WI38 (cell line): Measurements from ENCODE around the gene CXCL14.

ENCODE experiments used
- H3K4me3 ChIP-seq: 2 replicates; pipeline ENCODE4 v1.5.1; 2011; ENCODE audit warnings: low read depth, mild to moderate bottlenecking, control low read depth, low read length
- TF ChIP-seq, protein P1 (sequence below): IDR thresholded peaks from 2 replicates; pipeline ENCODE4 v1.5.1; 2012; ENCODE audit warnings: low read depth, mild to moderate bottlenecking, control low read depth, low read length

The CXCL14 gene

DNA sequence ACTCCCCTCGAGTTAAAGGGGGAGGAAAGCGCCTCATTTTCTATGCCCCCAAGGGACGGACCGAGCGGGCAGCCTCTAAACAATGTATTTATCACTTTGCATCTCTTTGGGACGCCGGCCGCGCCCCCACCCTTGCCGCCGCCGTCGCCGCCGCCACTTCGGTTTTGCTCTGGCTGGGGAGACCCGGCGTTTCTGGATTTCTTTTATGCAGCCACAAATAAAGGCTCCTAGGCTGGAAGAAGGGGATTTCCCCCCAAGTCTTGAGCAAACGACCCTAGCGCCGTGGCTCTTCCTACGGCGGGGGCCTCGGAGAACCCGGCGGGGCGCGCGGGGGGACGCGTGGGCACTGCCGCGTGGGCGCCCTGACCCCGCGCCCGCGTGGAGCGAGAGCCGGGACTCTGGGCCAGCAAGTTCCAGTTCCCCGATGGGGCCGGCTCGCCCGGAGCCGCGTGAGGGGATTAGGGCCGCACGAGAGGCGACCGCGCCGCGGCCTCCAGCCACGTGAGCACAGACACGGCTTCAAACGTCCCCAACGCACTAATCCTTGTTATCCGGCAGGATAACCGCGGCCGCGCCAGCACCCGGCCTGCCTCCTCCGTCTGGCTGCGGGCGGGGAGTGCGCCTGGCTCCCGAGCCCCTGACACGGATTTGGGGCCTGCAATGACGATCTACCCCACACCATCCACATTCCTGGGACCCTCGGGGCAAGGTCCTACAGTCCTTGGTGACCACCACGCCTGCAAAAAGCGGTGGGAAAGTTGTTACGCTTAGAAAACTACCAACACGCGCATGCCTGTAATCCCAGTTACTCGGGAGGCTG, 35.1 kb downstream of the CXCL14 start:
- H3K4me3 ChIP-seq = no peak overlapping the region
- TF ChIP-seq, protein P1, sequence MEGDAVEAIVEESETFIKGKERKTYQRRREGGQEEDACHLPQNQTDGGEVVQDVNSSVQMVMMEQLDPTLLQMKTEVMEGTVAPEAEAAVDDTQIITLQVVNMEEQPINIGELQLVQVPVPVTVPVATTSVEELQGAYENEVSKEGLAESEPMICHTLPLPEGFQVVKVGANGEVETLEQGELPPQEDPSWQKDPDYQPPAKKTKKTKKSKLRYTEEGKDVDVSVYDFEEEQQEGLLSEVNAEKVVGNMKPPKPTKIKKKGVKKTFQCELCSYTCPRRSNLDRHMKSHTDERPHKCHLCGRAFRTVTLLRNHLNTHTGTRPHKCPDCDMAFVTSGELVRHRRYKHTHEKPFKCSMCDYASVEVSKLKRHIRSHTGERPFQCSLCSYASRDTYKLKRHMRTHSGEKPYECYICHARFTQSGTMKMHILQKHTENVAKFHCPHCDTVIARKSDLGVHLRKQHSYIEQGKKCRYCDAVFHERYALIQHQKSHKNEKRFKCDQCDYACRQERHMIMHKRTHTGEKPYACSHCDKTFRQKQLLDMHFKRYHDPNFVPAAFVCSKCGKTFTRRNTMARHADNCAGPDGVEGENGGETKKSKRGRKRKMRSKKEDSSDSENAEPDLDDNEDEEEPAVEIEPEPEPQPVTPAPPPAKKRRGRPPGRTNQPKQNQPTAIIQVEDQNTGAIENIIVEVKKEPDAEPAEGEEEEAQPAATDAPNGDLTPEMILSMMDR = no peak

DNA sequence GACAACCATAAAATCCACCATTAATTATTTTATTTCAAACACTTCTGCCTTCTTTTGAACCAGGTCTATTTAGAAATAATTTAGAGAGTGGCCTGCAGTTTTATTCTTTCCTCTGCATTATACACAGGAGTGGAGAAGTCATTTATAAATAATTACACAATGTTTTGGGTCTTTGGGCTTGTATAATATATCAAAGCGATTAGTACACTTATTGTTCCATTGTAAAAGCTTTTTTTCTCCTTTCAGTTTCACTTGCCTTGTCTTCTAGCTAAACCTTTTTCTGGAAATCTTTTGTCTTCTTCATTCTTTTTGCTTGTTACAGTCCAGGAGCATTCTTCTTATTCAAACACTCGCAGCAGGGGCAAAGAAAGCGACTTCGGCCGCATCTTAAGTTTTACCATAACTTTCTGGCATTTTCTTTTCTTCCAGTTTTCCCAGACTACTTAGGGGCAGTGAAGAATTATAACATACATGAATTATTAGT, 35.7 kb downstream of the CXCL14 start:
- TF ChIP-seq, protein P1 = no peak
- no peak overlapping the region for H3K4me3 ChIP-seq

DNA sequence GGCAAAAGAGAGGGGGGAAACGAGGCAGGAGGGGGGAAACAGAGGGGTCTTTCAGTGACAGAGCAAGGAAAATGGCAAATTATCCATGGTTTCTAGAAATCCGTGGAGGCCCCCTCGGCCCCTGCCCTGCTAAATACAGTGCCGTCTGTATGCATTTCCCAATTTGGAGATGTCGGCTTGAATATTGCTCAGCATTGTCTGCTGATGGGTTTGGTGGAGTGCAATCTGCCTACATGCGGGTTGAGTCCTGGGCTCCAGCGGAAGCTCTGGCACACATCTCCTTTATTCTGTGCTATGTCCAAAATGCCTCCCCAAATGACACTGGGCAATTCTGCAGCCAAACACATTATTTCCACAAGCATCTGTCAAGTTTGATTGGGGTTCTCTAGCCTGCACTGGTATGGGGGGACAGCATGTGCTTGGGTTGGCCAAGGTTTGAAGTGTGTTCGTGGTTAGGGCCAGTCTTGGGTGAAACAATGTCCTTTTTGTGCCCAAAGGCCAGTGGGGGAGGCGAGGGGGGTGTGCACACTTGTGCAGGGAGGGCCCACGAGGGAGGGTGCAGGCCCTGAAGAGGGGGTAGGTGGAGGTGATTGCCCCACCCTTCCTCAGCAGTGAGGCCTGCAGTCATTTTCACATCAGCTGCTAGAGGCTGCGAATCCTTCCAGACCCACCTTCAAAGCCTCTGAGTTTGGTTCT, 36.8 kb downstream of the CXCL14 start:
- H3K4me3 ChIP-seq = no peak overlapping the region
- TF ChIP-seq, protein P1 = no peak

DNA sequence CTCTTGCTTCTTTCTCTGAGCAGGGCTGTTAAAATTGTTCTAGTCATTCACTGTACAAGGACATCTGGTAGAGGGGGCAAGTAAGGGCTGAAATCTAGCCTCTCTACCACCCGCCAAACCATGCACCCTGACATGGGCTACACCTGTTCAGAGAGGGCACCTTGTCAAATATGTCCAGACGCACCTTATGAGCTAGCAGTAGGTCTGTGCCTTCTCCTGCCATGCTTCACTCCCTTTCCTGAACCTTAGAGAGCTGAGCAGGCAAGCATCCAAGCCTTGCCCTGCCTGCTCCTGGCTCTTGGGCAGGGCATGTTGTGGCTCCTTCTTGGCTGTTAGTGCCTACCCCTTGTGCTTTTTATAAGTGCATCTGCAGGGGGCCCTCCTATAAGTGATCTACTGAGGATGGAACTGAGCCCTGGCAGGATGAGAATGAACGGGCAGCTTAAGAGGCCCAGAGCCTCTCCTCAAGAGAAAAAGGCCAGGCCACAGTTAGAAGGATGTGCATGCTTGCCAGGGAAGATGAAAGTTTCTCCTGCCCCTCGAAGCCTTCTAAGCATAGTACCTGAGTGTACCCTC, 39.3 kb downstream of the CXCL14 start:
- no peak overlapping the region for H3K4me3 ChIP-seq
- TF ChIP-seq, protein P1 = no peak

DNA sequence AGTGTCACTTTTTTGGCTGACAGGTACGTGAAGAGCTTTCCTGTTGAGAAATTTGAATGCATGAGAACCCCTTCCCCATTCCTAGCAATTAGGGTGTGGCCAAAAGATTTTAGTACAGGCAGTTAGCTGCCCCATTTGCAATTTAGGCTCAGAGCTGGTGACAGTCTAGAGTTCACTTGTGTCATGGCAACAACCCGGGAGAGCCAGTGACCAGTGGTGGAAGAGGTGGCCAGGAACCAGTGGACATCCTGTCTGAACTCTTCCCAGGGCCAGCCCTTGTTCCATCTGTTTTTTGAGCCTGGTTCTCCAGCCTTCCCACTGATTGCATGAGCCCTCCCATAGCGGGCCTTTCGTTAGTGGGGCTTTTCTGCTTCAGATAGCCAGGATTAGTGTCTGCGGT, 40.5 kb downstream of the CXCL14 start:
- H3K4me3 ChIP-seq = no peak overlapping the region
- TF ChIP-seq, protein P1 = no peak

DNA sequence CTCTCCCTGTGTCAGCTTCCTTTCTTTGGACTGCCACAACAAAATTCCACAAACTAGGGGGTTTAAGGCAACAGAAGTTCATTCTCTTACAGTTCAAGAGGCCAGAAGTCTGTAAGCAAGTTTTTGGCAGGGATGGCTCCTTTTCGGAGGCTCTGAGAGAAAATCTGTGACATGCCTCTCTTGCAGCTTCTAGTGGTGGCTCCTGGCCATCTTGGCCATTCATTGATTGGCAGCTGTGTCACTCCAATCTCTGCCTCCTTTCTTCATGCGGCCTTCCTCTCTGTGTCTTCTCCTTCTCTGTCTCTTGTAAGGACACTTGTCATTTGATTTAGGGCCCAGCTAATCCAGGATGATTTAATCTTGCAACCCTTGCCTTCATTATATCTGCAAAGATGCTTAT, 41.0 kb downstream of the CXCL14 start:
- no peak overlapping the region for H3K4me3 ChIP-seq
- TF ChIP-seq, protein P1 = no peak

DNA sequence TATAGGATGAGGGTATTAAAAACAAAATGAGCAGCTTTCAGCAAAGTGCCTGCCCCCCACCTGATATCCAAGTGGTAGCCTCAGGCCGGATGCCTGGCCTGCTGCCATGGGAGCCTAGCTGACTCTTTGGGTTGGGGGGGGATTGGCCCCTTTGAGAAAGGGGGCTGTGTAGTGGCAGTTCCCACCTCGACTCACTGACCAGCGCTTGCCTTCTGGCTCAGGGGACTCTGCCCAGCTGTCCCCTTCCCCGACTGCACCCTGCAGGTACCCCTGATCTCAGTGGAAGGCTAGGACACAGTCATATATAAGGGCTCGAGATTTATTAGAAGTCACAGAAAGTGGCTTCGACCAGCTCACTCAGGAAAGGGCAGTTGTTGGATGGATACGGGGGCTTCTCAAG, 41.5 kb downstream of the CXCL14 start:
- TF ChIP-seq, protein P1 = no peak

More for the DNA sequence above, 41.5 kb downstream of the CXCL14 start:
- H3K4me3 ChIP-seq = no peak overlapping the region
